ENCODE measurements around the gene DOCK11. TPM values are rescaled to one million over a fixed set of nuclear protein-coding genes. Genes with fewer than 3 reads are reported as not detected.

DOCK11 gene
- polyA plus RNA-seq, 1 experiment = 26.4 TPM

DNA sequence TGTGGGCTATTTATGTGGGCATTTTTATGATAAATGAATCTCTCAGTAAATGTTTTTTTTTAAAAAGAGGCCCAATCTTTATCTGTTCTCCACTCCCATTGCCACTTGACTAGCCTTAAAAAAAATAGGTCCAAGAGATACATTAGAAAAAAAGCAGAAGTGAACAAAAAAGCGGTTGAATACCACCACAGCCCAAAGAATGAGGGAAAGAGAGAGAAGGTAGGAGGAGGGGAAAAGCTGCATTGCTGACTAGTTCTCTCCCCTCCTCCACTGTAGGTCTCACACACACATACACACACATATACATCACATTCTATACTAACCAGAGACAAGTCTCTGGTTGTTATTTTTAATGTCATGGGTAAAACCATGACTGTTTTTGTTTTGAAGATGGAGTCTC is 136.0 kb downstream of the DOCK11 start:
- DNase-seq (ENCODE audit: low read depth, low spot score) = no peak
- ChIA-PET CTCF (interaction anchor here (1.7 kb wide), 1 partner anchor 13 kb away, joined by 4 read pairs; no protein-coding TSS in a partner anchor), POLR2A (no interaction called here)
- TF ChIP-seq CTCF (IDR thresholded peaks at IDR 0.05; ENCODE audit: low read depth, low read length) = no peak
- Histone ChIP-seq H3K27ac (ENCODE audit: low read depth, low read length) (no peak overlapping the region), H3K4me3 (ENCODE audit: low read depth, low read length) (no peak overlapping the region), H3K9me3 (ENCODE audit: control insufficient read depth, insufficient read depth, low read length) (no peaks in the 10 kb centered on the region), H3K27me3 (ENCODE audit: control insufficient read depth, insufficient read depth, low read length) (no peaks in the 10 kb centered on the region)

DNA sequence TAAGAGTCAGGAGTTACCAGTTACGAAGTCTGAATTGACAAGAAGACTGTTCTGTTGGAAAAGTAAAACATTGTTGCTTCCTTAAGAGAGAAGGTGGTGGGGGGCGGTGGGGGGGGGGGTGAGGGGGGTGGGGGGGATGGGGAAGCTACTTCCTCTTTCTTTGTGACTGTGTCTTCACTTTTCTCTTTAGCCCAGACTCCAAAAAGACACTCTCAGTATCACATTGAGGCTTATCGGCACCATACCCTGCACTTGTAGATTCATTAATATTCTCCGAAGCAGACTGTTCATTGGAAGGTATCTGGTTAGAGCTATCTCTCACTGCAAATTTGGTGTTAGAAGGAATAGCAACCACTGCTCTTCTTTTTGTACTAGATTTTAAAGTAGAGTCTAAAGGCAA is 137.2 kb downstream of the DOCK11 start:
- Histone ChIP-seq H3K4me3 (ENCODE audit: low read depth, low read length) (no peak overlapping the region), H3K27me3 (ENCODE audit: control insufficient read depth, insufficient read depth, low read length) (no peaks in the 10 kb centered on the region), H3K27ac (ENCODE audit: low read depth, low read length) (no peak overlapping the region), H3K9me3 (ENCODE audit: control insufficient read depth, insufficient read depth, low read length) (no peaks in the 10 kb centered on the region)
- POLR2A ChIA-PET = no interaction called here
- CTCF ChIA-PET = interaction anchor here (1.0 kb wide), 1 partner anchor 11 kb away, joined by 6 read pairs; no protein-coding TSS in a partner anchor
- no peak for TF ChIP-seq CTCF (IDR thresholded peaks at IDR 0.05; ENCODE audit: low read depth, low read length)
- DNase-seq (ENCODE audit: low read depth, low spot score) = no peak

DNA sequence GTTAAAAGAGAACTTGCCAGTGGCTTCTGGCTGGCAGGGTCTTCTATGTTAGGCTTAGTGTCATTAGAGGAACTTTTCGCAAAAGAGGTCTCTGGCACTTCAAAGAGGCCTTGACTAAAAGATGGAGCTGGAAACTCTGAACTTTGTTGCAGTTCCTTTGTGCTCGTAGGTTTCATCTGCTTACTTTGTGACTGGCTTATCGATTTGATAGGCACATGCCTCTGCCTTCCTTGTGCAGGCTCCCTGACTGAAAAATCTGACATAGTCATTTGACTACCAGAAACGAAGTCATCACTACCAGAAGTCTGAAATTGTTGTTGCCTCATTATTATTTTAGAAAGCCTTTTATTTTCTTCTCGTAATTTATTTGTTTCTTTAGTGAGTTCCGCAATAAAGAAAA is 137.9 kb downstream of the DOCK11 start:
- POLR2A ChIA-PET = no interaction called here
- Histone ChIP-seq H3K27ac (ENCODE audit: low read depth, low read length) (no peak overlapping the region), H3K27me3 (ENCODE audit: control insufficient read depth, insufficient read depth, low read length) (no peaks in the 10 kb centered on the region), H3K9me3 (ENCODE audit: control insufficient read depth, insufficient read depth, low read length) (no peaks in the 10 kb centered on the region), H3K4me3 (ENCODE audit: low read depth, low read length) (no peak overlapping the region)
- no peak for TF ChIP-seq CTCF (IDR thresholded peaks at IDR 0.05; ENCODE audit: low read depth, low read length)
- no peak for DNase-seq (ENCODE audit: low read depth, low spot score)
- CTCF ChIA-PET = interaction anchor here (1.1 to 1.7 kb wide), 3 partner anchors 10 to 174 kb away, joined by 3 read pairs; no protein-coding TSS in a partner anchor

DNA sequence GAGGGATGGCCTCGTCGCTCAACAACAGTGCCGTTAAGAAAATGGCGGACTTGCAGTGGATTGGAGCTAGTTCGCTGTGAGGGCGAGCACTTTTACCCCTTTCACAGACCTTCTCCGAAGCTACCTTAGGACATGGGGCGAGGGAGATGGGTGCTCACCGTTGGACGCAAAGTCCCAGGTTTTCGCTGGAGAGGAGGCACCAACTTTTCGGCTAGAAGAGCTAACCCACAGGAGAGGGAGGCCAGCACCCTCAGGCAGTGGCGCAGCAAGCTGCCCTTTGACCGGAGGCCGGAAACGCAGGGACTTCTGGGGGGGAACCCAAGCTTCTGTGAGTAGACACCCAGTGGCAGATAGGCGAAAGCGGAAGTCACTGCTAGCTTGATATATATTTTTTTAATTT is 138.7 kb downstream of the DOCK11 start:
- ChIA-PET CTCF (interaction anchor here (1.1 to 1.7 kb wide), 3 partner anchors 10 to 175 kb away, joined by 3 read pairs; no protein-coding TSS in a partner anchor), POLR2A (no interaction called here)
- TF ChIP-seq CTCF (IDR thresholded peaks at IDR 0.05; ENCODE audit: low read depth, low read length) = no peak
- no peak for DNase-seq (ENCODE audit: low read depth, low spot score)
- no peaks in the 10 kb centered on the region for H3K9me3 ChIP-seq (ENCODE audit: control insufficient read depth, insufficient read depth, low read length)
- no peak overlapping the region for H3K4me3 ChIP-seq (ENCODE audit: low read depth, low read length)
- H3K27me3 ChIP-seq (ENCODE audit: control insufficient read depth, insufficient read depth, low read length) = no peaks in the 10 kb centered on the region
- no peak overlapping the region for H3K27ac ChIP-seq (ENCODE audit: low read depth, low read length)

- no peak for DNase-seq (ENCODE audit: low read depth, low spot score)
- H3K4me3 ChIP-seq (ENCODE audit: low read depth, low read length) = no peak overlapping the region
- no peaks in the 10 kb centered on the region for H3K9me3 ChIP-seq (ENCODE audit: control insufficient read depth, insufficient read depth, low read length)
- TF ChIP-seq CTCF (IDR thresholded peaks at IDR 0.05; ENCODE audit: low read depth, low read length) = peak; percentile 34; the same call in 1 of the 2 replicates
- no peak overlapping the region for H3K27ac ChIP-seq (ENCODE audit: low read depth, low read length)
- ChIA-PET CTCF (interaction anchor here (1.7 kb wide), 1 partner anchor 171 kb away, joined by 18 read pairs; no protein-coding TSS in a partner anchor), POLR2A (no interaction called here)
- H3K27me3 ChIP-seq (ENCODE audit: control insufficient read depth, insufficient read depth, low read length) = no peaks in the 10 kb centered on the region
Measured at GRCh38 chrX:118637997-118638396, 142.4 kb downstream of the DOCK11 start.

Data from AG04450 (cell line).